HUDEP-2 (cell line): Measurements from ENCODE around the gene ZNF853.
"Not testable (repeated sequence)": the region's sequence is repeated elsewhere in the genome, so short reads cannot be mapped to it uniquely, and the experiment has no call there.

Experiments used
- DNase-seq, 76 experiments: peaks; one replicate each; lab custom pipeline; 2025; ENCODE audit not compliant: unreplicated experiment in 76 of 76; lab: John Stamatoyannopoulos, UW

The ZNF853 gene

GRCh38 chr7:6614953-6615722 is at the start of gene ZNF853:
Gene ZNF853, plus strand, starts transcription at chr7:6615610. Its CDS starts 565 bp downstream, at chr7:6616175.
- no peak for DNase-seq

- no peak for DNase-seq
Observed at GRCh38 chr7:6565655-6566054, 49.8 kb upstream of the ZNF853 start.

GRCh38 chr7:6567886-6568285 is 47.5 kb upstream of the ZNF853 start:
- no peak for DNase-seq

- DNase-seq = no peak
Observed at GRCh38 chr7:6571160-6571779, 44.1 kb upstream of the ZNF853 start.

GRCh38 chr7:6575281-6576023 is 40.0 kb upstream of the ZNF853 start:
- DNase-seq = no peak

- peak in 2 of 76 experiments; percentile 12 to 18 for DNase-seq
Observed at GRCh38 chr7:6576024-6576866, 39.2 kb upstream of the ZNF853 start.

- DNase-seq = peak in 1 of 76 experiments; percentile 8
Observed at GRCh38 chr7:6576867-6577368, 38.5 kb upstream of the ZNF853 start.

GRCh38 chr7:6577369-6578113 is 37.9 kb upstream of the ZNF853 start, which contains the start of gene ZDHHC4:
Gene ZDHHC4, plus strand, starts transcription at chr7:6577454. Its CDS starts 3,108 bp downstream, at chr7:6580562.
- peak in 75 of 76 experiments; percentile 14 to 95 (median 81) for DNase-seq

GRCh38 chr7:6578114-6579084 is 37.0 kb upstream of the ZNF853 start:
- no peak for DNase-seq

GRCh38 chr7:6579446-6579845 is 36.0 kb upstream of the ZNF853 start:
- peak in 1 of 76 experiments; percentile 5 for DNase-seq

GRCh38 chr7:6585746-6586432 is 29.5 kb upstream of the ZNF853 start:
- not testable (repeated sequence) for DNase-seq

- DNase-seq = no peak
Observed at GRCh38 chr7:6588566-6588965, 26.8 kb upstream of the ZNF853 start.

- DNase-seq = no peak
Observed at GRCh38 chr7:6589151-6589828, 26.1 kb upstream of the ZNF853 start.

- peak in 71 of 76 experiments; percentile 19 to 91 (median 66) for DNase-seq
Observed at GRCh38 chr7:6589829-6590644, 25.4 kb upstream of the ZNF853 start, which contains the start of gene INTS15. Gene INTS15, plus strand, starts transcription at chr7:6590021. Its CDS starts 263 bp downstream, at chr7:6590284.

GRCh38 chr7:6590645-6591110 is 24.7 kb upstream of the ZNF853 start:
- DNase-seq = peak in 6 of 76 experiments; percentile 11 to 63 (median 28)

- no peak for DNase-seq
Observed at GRCh38 chr7:6600093-6600492, 15.3 kb upstream of the ZNF853 start.
